PC-3 (cell line): ENCODE measurements around the gene UMPS. TPM values are rescaled to one million over a fixed set of nuclear protein-coding genes. Genes with fewer than 3 reads are reported as not detected.

Experiments
- ATAC-seq: fragments of 200-7000 bp; cut with Tn5 transposase; 2 replicates; pipeline ENCODE4 v1.9.1; 2020; ENCODE audit warnings: mild to moderate bottlenecking, moderate library complexity
- BruUV-seq: library from RNA; stranded (reverse); fragments of 400-500 nt; replicated peaks from 2 replicates; lab custom pipeline; 2021; lab: Mats Ljungman, UMichigan
- CTCF ChIA-PET: fragments of 300-600 bp; sonication (Branson Sonifier 250); formaldehyde crosslinking; loops from one replicate; lab custom pipeline; 2022; ENCODE audit warnings: antibody characterized with exemption; lab: Charles Lee
- POLR2A ChIA-PET: fragments of 300-600 bp; sonication (Branson Sonifier 250); formaldehyde crosslinking; loops from one replicate; lab custom pipeline; 2022; ENCODE audit warnings: antibody characterized with exemption; ENCODE audit not compliant: unreplicated experiment; lab: Charles Lee
- DNase-seq: peaks from one replicate; pipeline ENCODE4 v3.0.0-alpha.2; 2015
- H2AFZ ChIP-seq: fragments of 300-600 bp; sonication (generic); 2 replicates; pipeline ENCODE4 v1.6.0; 2016; ENCODE audit warnings: antibody characterized with exemption, low read length
- H3F3A ChIP-seq: fragments of 300-600 bp; sonication (generic); one replicate; pipeline ENCODE4 v1.6.0; 2017; ENCODE audit warnings: antibody characterized with exemption, low read length, control low read depth, mild to moderate bottlenecking; ENCODE audit not compliant: unreplicated experiment
- H3K27ac ChIP-seq: fragments of 300-600 bp; sonication (generic); 2 replicates; pipeline ENCODE4 v1.5.1; 2016; ENCODE audit warnings: mild to moderate bottlenecking, low read length
- H3K27me3 ChIP-seq: fragments of 300-600 bp; sonication (generic); 2 replicates; pipeline ENCODE4 v1.6.1; 2016; ENCODE audit warnings: low read length, mixed read lengths
- H3K36me3 ChIP-seq: fragments of 300-600 bp; sonication (generic); 2 replicates; pipeline ENCODE4 v1.6.1; 2016; ENCODE audit warnings: low read depth, mixed run types, low read length, mixed read lengths
- H3K4me1 ChIP-seq: fragments of 300-600 bp; sonication (generic); 2 replicates; pipeline ENCODE4 v1.5.1; 2016; ENCODE audit warnings: low read length; ENCODE audit not compliant: insufficient read depth
- H3K4me2 ChIP-seq: fragments of 300-600 bp; sonication (generic); 2 replicates; pipeline ENCODE4 v1.6.0; 2016; ENCODE audit warnings: low read length
- H3K4me3 ChIP-seq: fragments of 300-600 bp; sonication (generic); 2 replicates; pipeline ENCODE4 v1.5.1; 2016; ENCODE audit warnings: mild to moderate bottlenecking, low read length, mixed read lengths
- H3K79me2 ChIP-seq: fragments of 300-600 bp; sonication (generic); 2 replicates; pipeline ENCODE4 v1.6.1; 2017; ENCODE audit warnings: low read length, mixed read lengths
- H3K9ac ChIP-seq: fragments of 300-600 bp; sonication (generic); 2 replicates; pipeline ENCODE4 v1.6.0; 2016; ENCODE audit warnings: mild to moderate bottlenecking, low read length
- H3K9me2 ChIP-seq: fragments of 300-600 bp; sonication (generic); replicated peaks from 2 replicates; pipeline ENCODE4 v1.6.1; 2016; ENCODE audit warnings: mixed run types, low read length, mixed read lengths
- H3K9me3 ChIP-seq: fragments of 300-600 bp; sonication (generic); 2 replicates; pipeline ENCODE4 v1.6.1; 2016; ENCODE audit warnings: low read length, mixed read lengths
- H4K20me1 ChIP-seq: fragments of 300-600 bp; sonication (generic); 2 replicates; pipeline ENCODE4 v1.6.1; 2016; ENCODE audit warnings: low read length, mixed read lengths
- EZH2 ChIP-seq: fragments of 300-600 bp; sonication (generic); IDR thresholded peaks from one replicate; pipeline ENCODE4 v1.6.1; 2017; ENCODE audit warnings: antibody characterized with exemption, mild to moderate bottlenecking, low read length; ENCODE audit not compliant: unreplicated experiment
- EZH2phosphoT487 ChIP-seq: fragments of 300-600 bp; sonication (generic); IDR thresholded peaks from 2 replicates; pipeline ENCODE4 v1.6.1; 2018; ENCODE audit warnings: mild to moderate bottlenecking, antibody characterized with exemption, low read length, borderline replicate concordance
- intact Hi-C: fragments of 100-400 bp; cut with micrococcal nuclease; formaldehyde crosslinking; loops from 2 replicates; pipeline ENCODE4 v1.9.0; 2023
- total RNA-seq: library from RNA; depleted of rRNA; stranded (reverse); fragments of >200 nt; gene quantifications from 2 replicates; pipeline ENCODE4 v1.2.3, GENCODE V29; 2014
- TF ChIP-seq, protein P1 (sequence below): fragments of 300-600 bp; sonication (generic); conservative IDR thresholded peaks from 2 replicates; pipeline ENCODE4 v1.5.1; 2017; ENCODE audit warnings: antibody characterized with exemption, low read depth, mild to moderate bottlenecking, low read length

The UMPS gene
- total RNA-seq, 1 experiment from 2014 or later = 38.4 TPM

DNA sequence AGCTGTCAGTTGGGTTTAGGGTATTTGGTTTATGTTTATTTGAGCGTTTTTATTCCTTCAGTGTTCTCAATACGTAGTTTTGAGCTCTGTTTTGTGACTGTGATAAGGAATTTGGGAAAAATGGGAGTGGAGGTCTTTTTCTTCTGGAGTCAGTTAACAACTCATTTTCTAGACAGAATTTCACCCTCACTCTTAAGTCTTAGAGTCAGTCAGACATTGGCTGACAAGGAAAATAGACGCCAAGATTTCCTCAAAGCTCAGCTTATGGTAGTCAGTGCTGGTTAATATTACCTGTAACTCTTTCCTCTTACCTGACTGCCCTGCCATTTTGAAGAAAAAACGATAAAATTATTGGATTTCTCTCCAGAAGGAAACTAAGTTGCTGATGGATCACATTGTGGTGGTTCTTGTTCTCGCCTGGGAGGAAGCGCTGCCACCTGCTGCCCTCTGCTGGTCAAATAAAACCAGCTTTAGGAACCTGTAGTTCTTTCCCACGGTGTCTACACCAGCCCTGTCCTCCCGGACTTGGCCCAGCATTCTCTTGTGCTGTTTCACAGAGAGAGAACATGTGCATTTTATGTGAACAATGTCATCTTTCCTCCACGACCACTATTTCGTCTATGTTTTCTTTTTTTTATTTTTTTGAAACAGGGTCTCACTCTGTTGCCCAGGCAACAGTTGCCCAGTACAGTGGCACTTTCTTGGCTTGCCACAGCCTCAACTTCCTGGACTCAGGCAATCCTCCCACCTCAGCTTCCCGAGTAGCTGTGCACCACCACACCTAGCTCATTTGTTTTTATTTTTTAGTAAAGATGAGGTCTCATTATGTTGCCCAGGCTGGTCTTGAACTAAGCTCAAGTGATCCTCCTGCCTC is 41.4 kb upstream of the UMPS start:
- CTCF ChIA-PET = interaction anchor here (1.6 kb wide), 1 partner anchor 124 kb away, joined by 5 read pairs; no protein-coding TSS in a partner anchor
- TF ChIP-seq EZH2 (no peak), EZH2phosphoT487 (no peak)
- TF ChIP-seq, protein P1, sequence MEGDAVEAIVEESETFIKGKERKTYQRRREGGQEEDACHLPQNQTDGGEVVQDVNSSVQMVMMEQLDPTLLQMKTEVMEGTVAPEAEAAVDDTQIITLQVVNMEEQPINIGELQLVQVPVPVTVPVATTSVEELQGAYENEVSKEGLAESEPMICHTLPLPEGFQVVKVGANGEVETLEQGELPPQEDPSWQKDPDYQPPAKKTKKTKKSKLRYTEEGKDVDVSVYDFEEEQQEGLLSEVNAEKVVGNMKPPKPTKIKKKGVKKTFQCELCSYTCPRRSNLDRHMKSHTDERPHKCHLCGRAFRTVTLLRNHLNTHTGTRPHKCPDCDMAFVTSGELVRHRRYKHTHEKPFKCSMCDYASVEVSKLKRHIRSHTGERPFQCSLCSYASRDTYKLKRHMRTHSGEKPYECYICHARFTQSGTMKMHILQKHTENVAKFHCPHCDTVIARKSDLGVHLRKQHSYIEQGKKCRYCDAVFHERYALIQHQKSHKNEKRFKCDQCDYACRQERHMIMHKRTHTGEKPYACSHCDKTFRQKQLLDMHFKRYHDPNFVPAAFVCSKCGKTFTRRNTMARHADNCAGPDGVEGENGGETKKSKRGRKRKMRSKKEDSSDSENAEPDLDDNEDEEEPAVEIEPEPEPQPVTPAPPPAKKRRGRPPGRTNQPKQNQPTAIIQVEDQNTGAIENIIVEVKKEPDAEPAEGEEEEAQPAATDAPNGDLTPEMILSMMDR = peak; percentile 82
- H3K4me2 ChIP-seq = peak overlapping the region; percentile 42

DNA sequence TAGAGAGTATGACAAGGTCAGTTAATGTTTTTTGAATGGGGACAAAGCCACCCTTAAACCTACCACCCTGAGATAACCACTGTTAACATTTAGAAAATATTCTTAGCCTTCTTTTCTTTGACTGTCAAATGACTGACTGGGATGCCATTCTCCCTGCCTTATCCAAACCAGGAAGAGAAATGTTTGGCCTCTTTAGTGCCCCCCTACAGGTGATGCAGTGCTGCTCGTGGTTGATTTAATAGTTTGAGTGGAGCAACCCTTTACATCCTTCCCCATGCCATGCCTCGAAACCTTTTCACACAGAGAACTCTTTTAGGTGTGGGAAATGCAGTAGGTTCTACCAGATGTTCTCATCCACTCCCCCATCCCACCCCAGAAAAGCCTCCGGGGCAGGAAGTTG is 38.7 kb upstream of the UMPS start:
- ChIA-PET CTCF (interaction anchor here (0.6 kb wide), 1 partner anchor 21 kb away, joined by 3 read pairs; no protein-coding TSS in a partner anchor), POLR2A (no interaction called here)
- ATAC-seq (no peak), DNase-seq (no peak)
- BruUV-seq = no TSS peak
- H4K20me1 ChIP-seq = no peaks in the 10 kb centered on the region
- H3K9me2 ChIP-seq = no peaks in the 10 kb centered on the region
- H3K9ac ChIP-seq = no peak overlapping the region
- H3K36me3 ChIP-seq = no peaks in the 10 kb centered on the region
- no peaks in the 10 kb centered on the region for H3K9me3 ChIP-seq
- no peaks in the 10 kb centered on the region for H3K27me3 ChIP-seq
- TF ChIP-seq, protein P1 = no peak
- TF ChIP-seq EZH2phosphoT487 = no peak
- TF ChIP-seq EZH2 = no peak
- no peak overlapping the region for H3K4me3 ChIP-seq
- H3K4me2 ChIP-seq = no peak overlapping the region
- intact Hi-C loops = no loop called here
- no peaks in the 10 kb centered on the region for H3K4me1 ChIP-seq
- no peaks in the 10 kb centered on the region for H3F3A ChIP-seq
- no peak overlapping the region for H2AFZ ChIP-seq
- H3K79me2 ChIP-seq = no peaks in the 10 kb centered on the region
- no peak overlapping the region for H3K27ac ChIP-seq

More for the DNA sequence above, 41.4 kb upstream of the UMPS start:
- Histone ChIP-seq H3K27ac (no peak overlapping the region), H2AFZ (peak overlapping the region; percentile 68), H4K20me1 (no peaks in the 10 kb centered on the region), H3K27me3 (no peaks in the 10 kb centered on the region), H3K9me2 (no peaks in the 10 kb centered on the region), H3K79me2 (no peaks in the 10 kb centered on the region), H3K9ac (no peak overlapping the region), H3K4me1 (peaks cover 14% of the 10 kb centered on the region), H3F3A (no peaks in the 10 kb centered on the region), H3K9me3 (no peaks in the 10 kb centered on the region), H3K4me3 (no peak overlapping the region), H3K36me3 (no peaks in the 10 kb centered on the region)
- intact Hi-C loops = loop anchor here (1.0 kb wide), 1 partner anchor 124 kb away; no protein-coding TSS in a partner anchor
- BruUV-seq = no TSS peak
- ATAC-seq (peak; percentile 94), DNase-seq (peak; percentile 80)
- POLR2A ChIA-PET = no interaction called here

DNA sequence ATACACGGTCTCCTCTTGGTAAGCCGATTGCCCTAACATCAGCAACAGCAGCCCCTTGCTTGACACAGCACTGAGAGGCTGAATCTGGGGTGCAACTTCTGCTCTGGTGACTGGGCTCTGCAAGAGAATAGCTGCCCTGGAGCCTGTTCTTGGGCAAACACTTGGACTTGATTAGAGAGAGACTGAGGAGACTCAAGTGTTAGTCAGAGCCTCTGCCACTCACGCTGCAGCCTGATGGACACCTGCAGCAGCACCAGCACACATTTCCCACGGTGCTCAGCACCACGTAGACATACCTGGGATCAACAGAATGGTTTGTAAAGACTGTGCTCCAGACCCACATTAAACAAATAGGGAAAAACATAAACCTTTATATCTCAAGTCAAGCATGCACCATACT is 35.8 kb upstream of the UMPS start:
- Histone ChIP-seq H3K9me3 (no peaks in the 10 kb centered on the region), H4K20me1 (no peaks in the 10 kb centered on the region), H3K9me2 (no peaks in the 10 kb centered on the region), H3K4me1 (no peaks in the 10 kb centered on the region), H2AFZ (no peak overlapping the region), H3K36me3 (no peaks in the 10 kb centered on the region), H3K27me3 (no peaks in the 10 kb centered on the region), H3K4me3 (no peak overlapping the region), H3K4me2 (no peak overlapping the region), H3K79me2 (no peaks in the 10 kb centered on the region), H3K9ac (no peak overlapping the region), H3K27ac (no peak overlapping the region), H3F3A (no peaks in the 10 kb centered on the region)
- ATAC-seq = no peak
- ChIA-PET CTCF (no interaction called here), POLR2A (no interaction called here)
- peak; percentile 23 for DNase-seq
- no peak for TF ChIP-seq EZH2
- TF ChIP-seq, protein P1 = no peak
- TF ChIP-seq EZH2phosphoT487 = no peak
- intact Hi-C loops = no loop called here
- no TSS peak for BruUV-seq
